ENCODE results near the gene FETUB. TPM values are rescaled to one million over a fixed set of nuclear protein-coding genes. Genes with fewer than 3 reads are reported as not detected.

The FETUB gene
- not detected for total RNA-seq
- polyA plus RNA-seq = not detected
- long read RNA-seq, donor 1 = 0 reads
- long read RNA-seq, donor 2 = 0 reads
- long read RNA-seq, donor 3 = 0 reads
- long read RNA-seq, donor 4 = 0 reads
- long read RNA-seq, donor 5 = 0 reads

GRCh38 chr3:186639778-186640472 lies at the start of gene FETUB:
Gene FETUB (plus strand): TSS chr3:186640399. CDS start chr3:186640461, 62 bp downstream.
- ATAC-seq (ENCODE audit: insufficient read depth, low FRiP score) (no peak), DNase-seq (no peak)
- H3K9me3 ChIP-seq (ENCODE audit: control insufficient read depth in 4 of 4, insufficient read depth in 3 of 4, low read length in 3 of 4) = peaks cover 0 to 3% (median 0%) of the 10 kb centered on the region in 4 donors
- H3K27me3 ChIP-seq (ENCODE audit: control insufficient read depth in 3 of 3, insufficient read depth in 3 of 3, low read length in 2 of 3) = peaks cover 0 to 16% (median 0%) of the 10 kb centered on the region in 3 donors
- 85 to 87% methylated on average over 1 of the region's 1 CpG for WGBS, 2 donors
- TF ChIP-seq CTCF (IDR thresholded peaks at IDR 0.05; ENCODE audit: control extremely low read depth, extremely low read depth) = no peak
- H3K36me3 ChIP-seq (ENCODE audit: control insufficient read depth in 4 of 4, insufficient read depth in 4 of 4, low read length in 4 of 4) = no peaks in the 10 kb centered on the region
- no peak within 1 kb of the TSS for H3K4me3 ChIP-seq
- no peaks in the 10 kb centered on the region for H3K4me1 ChIP-seq (ENCODE audit: control insufficient read depth in 5 of 5, insufficient read depth in 5 of 5, low read length in 5 of 5)
- no peak within 1 kb of the TSS for H3K27ac ChIP-seq (ENCODE audit: low read depth in 1 of 2, low read length in 1 of 2)
- H3K9ac ChIP-seq (ENCODE audit: insufficient read depth in 1 of 2, low read length in 2 of 2) = no peak within 1 kb of the TSS

GRCh38 chr3:186590580-186591295 lies 49.5 kb upstream of the FETUB start:
- ATAC-seq (ENCODE audit: insufficient read depth, low FRiP score) (no peak), DNase-seq (no peak)
- H3K36me3 ChIP-seq (ENCODE audit: control insufficient read depth in 4 of 4, insufficient read depth in 4 of 4, low read length in 4 of 4) = peaks cover 0 to 3% (median under 1%) of the 10 kb centered on the region in 4 donors
- no peak overlapping the region for H3K9ac ChIP-seq (ENCODE audit: insufficient read depth in 1 of 2, low read length in 2 of 2)
- H3K27ac ChIP-seq (ENCODE audit: low read depth in 1 of 2, low read length in 1 of 2) = no peak overlapping the region
- H3K27me3 ChIP-seq (ENCODE audit: control insufficient read depth in 3 of 3, insufficient read depth in 3 of 3, low read length in 2 of 3) = no peaks in the 10 kb centered on the region
- H3K9me3 ChIP-seq (ENCODE audit: control insufficient read depth in 4 of 4, insufficient read depth in 3 of 4, low read length in 3 of 4) = no peaks in the 10 kb centered on the region
- WGBS, 2 donors = 74 to 75% methylated on average over 7 of the region's 7 CpGs
- no peaks in the 10 kb centered on the region for H3K4me1 ChIP-seq (ENCODE audit: control insufficient read depth in 5 of 5, insufficient read depth in 5 of 5, low read length in 5 of 5)
- H3K4me3 ChIP-seq = no peak overlapping the region
- no peak for TF ChIP-seq CTCF (IDR thresholded peaks at IDR 0.05; ENCODE audit: control extremely low read depth, extremely low read depth)

- no peak for TF ChIP-seq CTCF (IDR thresholded peaks at IDR 0.05; ENCODE audit: control extremely low read depth, extremely low read depth)
- no peaks in the 10 kb centered on the region for H3K4me1 ChIP-seq (ENCODE audit: control insufficient read depth in 5 of 5, insufficient read depth in 5 of 5, low read length in 5 of 5)
- no peak overlapping the region for H3K9ac ChIP-seq (ENCODE audit: insufficient read depth in 1 of 2, low read length in 2 of 2)
- no peaks in the 10 kb centered on the region for H3K9me3 ChIP-seq (ENCODE audit: control insufficient read depth in 4 of 4, insufficient read depth in 3 of 4, low read length in 3 of 4)
- ATAC-seq (ENCODE audit: insufficient read depth, low FRiP score) = no peak
- no peak overlapping the region for H3K4me3 ChIP-seq
- no peaks in the 10 kb centered on the region for H3K27me3 ChIP-seq (ENCODE audit: control insufficient read depth in 3 of 3, insufficient read depth in 3 of 3, low read length in 2 of 3)
- 91 to 96% methylated on average over 4 of the region's 4 CpGs for whole genome bisulfite sequencing, 2 donors
- no peak for DNase-seq
- no peaks in the 10 kb centered on the region for H3K36me3 ChIP-seq (ENCODE audit: control insufficient read depth in 4 of 4, insufficient read depth in 4 of 4, low read length in 4 of 4)
- H3K27ac ChIP-seq (ENCODE audit: low read depth in 1 of 2, low read length in 1 of 2) = no peak overlapping the region
These were observed 47.5 kb upstream of the FETUB start for GRCh38 chr3:186592682-186593081.
